Measurements from ENCODE around the gene EFCAB12. TPM values are rescaled to one million over a fixed set of nuclear protein-coding genes. Genes with fewer than 3 reads are reported as not detected.

EFCAB12 gene
- total and polyA plus RNA-seq, 2 of the 8 experiments (the other 6 are each of a cell fraction or from before 2014, with no cell fraction given), result 0.60 to 0.99 TPM

GRCh38 chr3:129424185-129424841 lies 4.1 kb downstream of the EFCAB12 start:
- CTCF ChIA-PET (ENCODE audit: partially characterized antibody), result interaction anchor here (1.2 to 1.7 kb wide), 3 partner anchors 40 to 80 kb away, joined by 3 to 8 read pairs (median 3); no protein-coding TSS in a partner anchor
- TF ChIP-seq KDM5A (IDR thresholded peaks at IDR 0.05; ENCODE audit: low read length), result no peak
- TF ChIP-seq CHD1 (IDR thresholded peaks at IDR 0.05; ENCODE audit: low read depth, low read length), result no peak
- TF ChIP-seq ATF3 (IDR thresholded peaks at IDR 0.05; ENCODE audit: insufficient read depth, low read depth, low read length), result no peak
- TF ChIP-seq TAF7 (optimal IDR thresholded peaks at IDR 0.05; ENCODE audit: borderline replicate concordance, low read depth, low read length), result no peak

More at GRCh38 chr3:129424185-129424841, 4.1 kb downstream of the EFCAB12 start:
- no peaks in the 10 kb centered on the region for H3K79me1 ChIP-seq (ENCODE audit: low read depth, low read length)
- peak overlapping the region; percentile 60; the same call in 1 of the 2 replicates for H2AFZ ChIP-seq (ENCODE audit: low read length)
- no peak for FAIRE-seq
- H3K23me2 ChIP-seq (ENCODE audit: low read depth, low read length), result peaks cover 3% of the 10 kb centered on the region
- peak overlapping the region; percentile 87; the same call in 1 of the 2 replicates for H2BK12ac ChIP-seq (ENCODE audit: low read depth, low read length)
- peak overlapping the region; percentile 43 to 45; a peak in 2 of 4 replicates for H3K4me2 ChIP-seq (ENCODE audit: insufficient read depth in 1 of 2, low read depth in 2 of 2, low read length in 2 of 2)
- H3K9ac ChIP-seq (replicated peaks in 1 of 4; ENCODE audit: extremely low read depth in 1 of 4, low read depth in 3 of 4, low read length in 3 of 4), result no peak overlapping the region
- peak overlapping the region; percentile 90; the same call in 1 of the 2 replicates for H2BK20ac ChIP-seq (ENCODE audit: low read length)
- H3K18ac ChIP-seq (ENCODE audit: extremely low read depth, low read length), result no peak overlapping the region; the same call in none of the 2 replicates
- peak overlapping the region; percentile 13 for H3K4ac ChIP-seq (replicated peaks; ENCODE audit: insufficient read length, low read depth, low read length)
- H4K91ac ChIP-seq (replicated peaks; ENCODE audit: insufficient read length, low read length), result peak overlapping the region; percentile 81
- H3K9me3 ChIP-seq (ENCODE audit: insufficient read depth in 2 of 2, low read depth in 1 of 2, low read length in 1 of 2), result no peaks in the 10 kb centered on the region
- H3K27ac ChIP-seq (ENCODE audit: low read depth, low read length), result no peak overlapping the region
- 0 out of 8 replicates have a peak, but pooled peaks cover 0 to 2% (median 0%) of the 10 kb centered on the region in 4 experiments for H3K36me3 ChIP-seq (ENCODE audit: control insufficient read depth in 2 of 4, insufficient read depth in 4 of 4, low read length in 3 of 4)
- H2BK5ac ChIP-seq (ENCODE audit: low read depth, low read length), result peak overlapping the region; percentile 73; the same call in 1 of the 2 replicates
- H3K23ac ChIP-seq (ENCODE audit: insufficient read length), result no peak overlapping the region
- H4K20me1 ChIP-seq (replicated peaks in 1 of 2; ENCODE audit: control insufficient read depth in 1 of 2, insufficient read depth in 2 of 2, low read length in 2 of 2), result peaks cover 0 to 1% of the 10 kb centered on the region in 2 experiments
- peaks cover 0 to 10% (median 8%) of the 10 kb centered on the region in 4 experiments; a peak in 5 of 7 replicates for H3K27me3 ChIP-seq (replicated peaks in 1 of 4; ENCODE audit: control insufficient read depth in 3 of 4, extremely low read depth in 1 of 4, insufficient read depth in 3 of 4, low read length in 3 of 4)
- no peak for DNase-seq (ENCODE audit: low read depth in 1 of 2, low spot score in 2 of 2)
- H3K14ac ChIP-seq (ENCODE audit: insufficient read length), result no peak overlapping the region
- no peak overlapping the region for H4K8ac ChIP-seq (ENCODE audit: extremely low read depth, insufficient read depth, low read length)
- peak overlapping the region; percentile 74 for H2BK120ac ChIP-seq (replicated peaks; ENCODE audit: low read depth, low read length)
- WGBS, 2 experiments (ENCODE audit: extremely low coverage in 1 of 2, insufficient coverage in 1 of 2, insufficient read length in 1 of 2, insufficient replicate concordance in 2 of 2, low coverage in 1 of 2, low lambda C conversion rate in 2 of 2, missing lambda C conversion rate in 1 of 2), result 85% methylated on average over 4 of the region's 4 CpGs; no CpG with 5 or more reads in 1 of the 2 experiments
- POLR2A ChIA-PET (ENCODE audit: partially characterized antibody), result no interaction called here
- no peak overlapping the region for H4K5ac ChIP-seq (ENCODE audit: insufficient read length, low read depth, low read length)
- no peak overlapping the region for H3K4me3 ChIP-seq (ENCODE audit: extremely low read depth in 1 of 4, insufficient read depth in 2 of 4, low read depth in 3 of 4, low read length in 4 of 4)
- H2BK15ac ChIP-seq (ENCODE audit: low read length), result no peak overlapping the region
- 0 out of 2 replicates have a peak overlapping the region, but pooled peaks have one; percentile 82 for H2AK5ac ChIP-seq (ENCODE audit: low read depth, low read length)
- peaks cover 3 to 23% (median 14%) of the 10 kb centered on the region in 4 experiments for H3K4me1 ChIP-seq (replicated peaks in 1 of 4; ENCODE audit: control insufficient read depth in 3 of 4, insufficient read depth in 4 of 4, low read length in 3 of 4)
- H3K79me2 ChIP-seq (ENCODE audit: control insufficient read depth in 1 of 2, insufficient read depth in 2 of 2, low read length in 2 of 2), result no peaks in the 10 kb centered on the region
- H3K56ac ChIP-seq (replicated peaks; ENCODE audit: insufficient read length, low read depth, low read length), result no peak overlapping the region

All from H1 (cell line).